ENCODE measurements around the gene OGG1.
A peak's percentile ranks its signal among the peaks of the same experiment; 100 is the strongest.

OGG1 gene

GRCh38 chr3:9725775-9726515, 23.8 kb upstream of the OGG1 start:
- DNase-seq (ENCODE audit: extremely low spot score, insufficient read length, low read depth) = no peak
- no peak for FAIRE-seq

- DNase-seq (ENCODE audit: extremely low spot score, insufficient read length, low read depth) (no peak), FAIRE-seq (no peak)
Measured at GRCh38 chr3:9727041-9727595, 22.6 kb upstream of the OGG1 start.

DNA sequence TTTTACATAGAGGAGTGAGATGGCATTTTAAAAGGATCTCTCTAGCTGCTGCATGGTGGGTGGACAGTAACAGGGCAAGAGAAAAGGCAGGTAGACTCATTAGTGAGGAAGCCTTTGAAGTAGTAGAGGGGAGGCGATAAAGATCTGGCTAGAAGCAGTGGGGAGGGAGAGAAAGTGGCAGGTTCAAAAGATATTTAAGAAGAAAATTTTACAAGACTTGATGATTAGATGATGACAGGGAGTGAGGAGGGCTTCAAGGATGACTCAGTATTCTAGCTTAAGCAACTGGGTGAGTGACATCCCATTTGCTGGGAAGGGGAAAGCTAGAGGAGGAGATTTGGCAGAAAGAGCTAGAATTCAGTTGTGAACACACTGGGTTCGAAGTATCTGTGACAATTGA, 22.0 kb upstream of the OGG1 start:
- DNase-seq (ENCODE audit: extremely low spot score, insufficient read length, low read depth) (no peak), FAIRE-seq (no peak)

DNA sequence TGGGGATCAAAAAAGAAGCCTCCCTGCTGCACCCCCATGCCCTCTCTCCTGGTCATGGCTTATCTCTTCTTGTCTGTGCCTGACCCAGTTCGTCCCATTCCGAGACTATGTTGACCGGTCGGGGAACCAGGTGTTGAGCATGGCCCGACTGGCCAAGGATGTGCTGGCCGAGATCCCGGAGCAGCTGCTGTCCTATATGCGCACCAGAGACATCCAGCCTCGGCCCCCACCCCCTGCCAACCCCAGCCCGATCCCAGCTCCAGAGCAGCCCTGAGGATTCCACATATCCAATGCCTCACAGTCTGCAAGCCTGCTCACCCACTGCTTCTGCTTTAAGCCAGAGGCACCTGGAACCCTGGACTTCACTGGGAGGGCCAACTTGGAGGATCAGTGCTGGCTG, 20.3 kb upstream of the OGG1 start:
- no peak for FAIRE-seq
- no peak for DNase-seq (ENCODE audit: extremely low spot score, insufficient read length, low read depth)

- DNase-seq (ENCODE audit: extremely low spot score, insufficient read length, low read depth) = no peak
- no peak for FAIRE-seq
Measured at GRCh38 chr3:9730657-9731205, 19.0 kb upstream of the OGG1 start.

GRCh38 chr3:9731206-9732079, 18.3 kb upstream of the OGG1 start, which contains the start of gene BRPF1:
Gene BRPF1 (plus strand): TSS chr3:9731735. CDS start chr3:9734141, 2,406 bp downstream.
- FAIRE-seq (peak; percentile 92), DNase-seq (ENCODE audit: extremely low spot score, insufficient read length, low read depth) (peak; percentile 99)

DNA sequence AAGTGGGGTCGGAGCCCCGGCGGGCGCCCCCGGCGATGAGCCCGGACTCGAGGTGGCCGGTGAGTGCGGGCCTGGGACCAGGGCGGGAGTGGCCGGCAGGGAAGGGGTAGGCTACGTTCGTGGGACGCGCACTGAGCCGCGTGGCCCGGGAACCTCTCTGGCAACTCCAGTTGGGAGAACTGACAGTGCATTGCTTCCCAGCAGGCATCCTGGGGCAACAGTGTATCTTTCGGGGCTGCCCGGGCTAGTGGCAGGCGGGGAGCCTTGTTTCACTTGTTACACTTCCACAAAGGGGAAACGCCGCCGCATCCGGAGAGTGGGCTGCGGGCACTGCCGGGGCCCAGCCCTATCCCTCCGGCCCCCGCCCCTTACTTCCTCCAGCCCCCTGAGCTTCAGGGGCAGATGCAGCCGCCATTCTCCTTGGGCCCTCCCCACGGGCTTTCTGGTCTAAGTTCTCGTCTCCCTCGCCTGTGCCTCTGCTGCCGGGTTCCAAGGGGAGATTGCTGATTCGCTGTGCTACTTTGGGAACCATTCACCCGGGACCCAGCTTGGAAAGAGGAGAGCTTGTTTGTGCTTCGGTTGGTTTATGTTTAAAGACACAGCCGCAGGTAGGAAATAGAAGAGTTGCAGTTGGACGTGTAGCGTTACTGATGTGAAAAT, 17.5 kb upstream of the OGG1 start:
- FAIRE-seq (no peak), DNase-seq (ENCODE audit: extremely low spot score, insufficient read length, low read depth) (no peak)

GRCh38 chr3:9732740-9733115, 17.0 kb upstream of the OGG1 start:
- DNase-seq (ENCODE audit: extremely low spot score, insufficient read length, low read depth) = no peak
- no peak for FAIRE-seq

DNA sequence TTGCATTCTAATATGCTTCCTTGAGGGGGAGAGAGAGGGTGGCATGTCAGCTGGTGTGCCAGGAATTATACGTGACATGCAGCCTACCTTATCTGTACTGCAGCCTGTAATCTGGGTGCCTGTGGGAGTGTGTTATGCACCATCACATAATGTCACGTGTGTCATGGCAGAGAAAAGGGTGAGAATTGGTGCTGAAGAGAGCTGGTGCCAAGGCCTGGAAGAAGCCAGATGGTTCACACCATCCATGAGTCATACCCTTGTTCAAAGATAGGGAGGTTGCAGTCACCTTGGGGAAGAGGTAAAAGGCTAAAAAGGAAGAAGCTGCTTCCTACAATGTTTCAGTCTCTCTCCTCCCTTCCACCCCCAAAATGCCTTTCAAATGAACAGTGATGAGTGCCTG, 12.9 kb upstream of the OGG1 start:
- DNase-seq (ENCODE audit: extremely low spot score, insufficient read length, low read depth) = no peak
- no peak for FAIRE-seq

DNA sequence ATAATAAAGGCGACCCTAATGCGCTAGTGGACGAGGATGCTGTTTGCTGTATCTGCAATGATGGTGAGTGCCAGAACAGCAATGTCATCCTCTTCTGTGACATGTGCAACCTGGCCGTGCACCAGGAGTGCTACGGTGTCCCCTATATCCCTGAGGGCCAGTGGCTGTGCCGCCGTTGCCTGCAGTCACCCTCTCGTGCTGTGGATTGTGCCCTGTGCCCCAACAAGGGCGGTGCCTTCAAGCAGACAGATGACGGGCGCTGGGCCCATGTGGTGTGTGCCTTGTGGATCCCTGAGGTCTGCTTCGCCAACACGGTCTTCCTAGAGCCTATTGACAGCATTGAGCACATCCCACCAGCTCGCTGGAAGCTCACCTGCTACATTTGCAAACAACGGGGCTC, 10.6 kb upstream of the OGG1 start:
- no peak for DNase-seq (ENCODE audit: extremely low spot score, insufficient read length, low read depth)
- FAIRE-seq = no peak

GRCh38 chr3:9742560-9742959, 7.2 kb upstream of the OGG1 start:
- FAIRE-seq (no peak), DNase-seq (ENCODE audit: extremely low spot score, insufficient read length, low read depth) (no peak)

DNA sequence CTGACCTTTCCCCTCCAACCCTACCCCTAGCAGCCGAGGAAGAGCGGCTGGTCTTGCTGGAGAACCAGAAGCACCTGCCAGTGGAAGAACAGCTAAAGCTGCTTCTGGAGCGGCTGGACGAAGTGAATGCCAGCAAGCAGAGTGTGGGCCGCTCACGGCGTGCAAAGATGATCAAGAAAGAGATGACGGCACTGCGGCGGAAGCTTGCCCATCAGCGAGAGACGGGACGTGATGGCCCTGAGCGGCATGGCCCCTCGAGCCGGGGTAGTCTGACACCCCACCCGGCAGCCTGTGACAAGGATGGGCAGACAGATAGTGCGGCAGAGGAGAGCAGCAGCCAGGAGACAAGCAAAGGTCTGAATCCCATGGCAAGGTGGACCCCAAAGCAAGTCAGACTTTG, 6.2 kb upstream of the OGG1 start:
- DNase-seq (ENCODE audit: extremely low spot score, insufficient read length, low read depth) (no peak), FAIRE-seq (no peak)

DNA sequence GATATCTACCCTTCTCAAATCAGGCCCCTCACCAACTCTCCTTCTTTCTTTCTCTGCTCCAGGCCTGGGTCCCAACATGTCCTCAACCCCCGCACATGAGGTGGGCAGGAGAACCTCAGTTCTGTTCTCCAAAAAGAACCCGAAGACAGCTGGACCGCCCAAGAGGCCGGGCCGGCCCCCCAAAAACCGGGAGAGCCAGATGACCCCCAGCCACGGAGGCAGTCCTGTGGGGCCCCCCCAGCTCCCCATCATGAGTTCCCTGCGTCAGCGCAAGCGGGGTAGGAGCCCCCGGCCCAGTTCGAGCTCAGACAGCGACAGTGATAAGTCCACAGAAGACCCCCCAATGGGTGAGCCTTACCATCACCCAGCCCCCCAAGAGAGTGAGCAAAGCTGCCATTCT, 5.6 kb upstream of the OGG1 start:
- FAIRE-seq (no peak), DNase-seq (ENCODE audit: extremely low spot score, insufficient read length, low read depth) (no peak)

DNA sequence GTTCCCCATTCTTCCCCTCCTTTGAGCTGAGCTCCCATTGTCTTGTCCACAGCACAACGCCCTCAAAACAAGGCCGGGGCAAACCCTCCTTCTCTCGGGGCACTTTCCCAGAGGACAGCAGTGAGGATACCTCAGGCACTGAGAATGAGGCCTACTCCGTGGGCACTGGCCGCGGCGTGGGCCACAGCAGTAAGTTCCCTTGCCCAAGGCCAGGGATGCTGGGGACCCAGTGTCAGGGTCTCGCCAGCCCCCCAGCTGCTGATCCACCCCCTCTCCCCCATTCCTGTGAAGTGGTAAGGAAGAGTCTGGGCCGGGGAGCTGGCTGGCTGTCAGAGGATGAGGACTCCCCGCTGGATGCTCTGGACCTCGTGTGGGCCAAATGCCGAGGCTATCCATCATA, 4.2 kb upstream of the OGG1 start:
- DNase-seq (ENCODE audit: extremely low spot score, insufficient read length, low read depth) = no peak
- FAIRE-seq = no peak

GRCh38 chr3:9746330-9746729, 3.4 kb upstream of the OGG1 start:
- DNase-seq (ENCODE audit: extremely low spot score, insufficient read length, low read depth) = no peak
- no peak for FAIRE-seq

- no peak for DNase-seq (ENCODE audit: extremely low spot score, insufficient read length, low read depth)
- FAIRE-seq = no peak
Measured at GRCh38 chr3:9747267-9747666, 2.5 kb upstream of the OGG1 start.

- DNase-seq (ENCODE audit: extremely low spot score, insufficient read length, low read depth) = no peak
- FAIRE-seq = no peak
Measured at GRCh38 chr3:9748031-9748430, 1.7 kb upstream of the OGG1 start.

DNA sequence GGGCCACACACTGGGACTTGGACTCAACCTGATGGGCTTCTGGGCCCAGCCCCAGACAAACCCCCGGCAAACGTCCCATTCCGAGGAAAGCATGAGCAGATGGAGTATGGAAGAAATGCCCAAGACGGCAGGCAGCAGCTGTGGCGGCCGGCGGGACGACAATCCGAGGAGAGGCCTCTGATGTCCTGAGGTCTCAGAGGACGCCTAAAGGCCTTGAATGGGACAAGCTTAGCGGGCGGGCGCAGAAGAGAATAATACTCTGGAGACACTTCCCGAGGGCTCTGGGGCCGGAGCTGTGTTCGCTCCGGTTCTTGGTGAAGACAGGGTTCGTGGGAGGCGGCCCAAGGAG, 482 bp upstream of the OGG1 start:
- DNase-seq (ENCODE audit: extremely low spot score, insufficient read length, low read depth) (no peak), FAIRE-seq (no peak)

- no peak for FAIRE-seq
- DNase-seq (ENCODE audit: extremely low spot score, insufficient read length, low read depth) = no peak
Measured at GRCh38 chr3:9750556-9751411, 1.0 kb downstream of the OGG1 start.

GRCh38 chr3:9754678-9755077, 4.9 kb downstream of the OGG1 start:
- FAIRE-seq (no peak), DNase-seq (ENCODE audit: extremely low spot score, insufficient read length, low read depth) (no peak)
